ENCODE results near the gene PNLIPRP3.
"Not testable (repeated sequence)": the region's sequence is repeated elsewhere in the genome, so short reads cannot be mapped to it uniquely, and the experiment has no call there.

The PNLIPRP3 gene

DNA sequence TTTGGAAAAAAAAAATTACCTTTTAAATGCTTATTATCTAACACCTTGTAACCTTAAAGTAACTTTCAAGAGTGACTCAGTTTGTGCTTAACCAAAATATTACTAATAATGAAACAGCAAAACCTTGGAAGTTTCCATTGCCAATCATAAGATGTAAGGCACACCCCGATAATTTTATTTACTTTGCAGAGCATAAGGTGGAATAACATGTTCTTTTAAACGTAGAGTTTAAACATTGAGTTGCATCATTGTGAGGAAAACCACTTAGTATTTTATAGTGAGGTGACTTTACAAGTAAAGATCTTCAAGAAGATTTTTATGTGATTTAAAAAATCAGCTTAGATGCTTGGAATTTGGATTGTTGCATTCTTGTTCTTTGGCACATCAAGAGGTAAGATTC lies at the start of gene PNLIPRP3:
Gene PNLIPRP3 (plus strand): TSS at position 177 of the 400 bp plus-strand sequence. CDS start 166 bp downstream, at position 343.
- FAIRE-seq (no peak), DNase-seq (ENCODE audit: insufficient read length, low spot score) (no peak)

DNA sequence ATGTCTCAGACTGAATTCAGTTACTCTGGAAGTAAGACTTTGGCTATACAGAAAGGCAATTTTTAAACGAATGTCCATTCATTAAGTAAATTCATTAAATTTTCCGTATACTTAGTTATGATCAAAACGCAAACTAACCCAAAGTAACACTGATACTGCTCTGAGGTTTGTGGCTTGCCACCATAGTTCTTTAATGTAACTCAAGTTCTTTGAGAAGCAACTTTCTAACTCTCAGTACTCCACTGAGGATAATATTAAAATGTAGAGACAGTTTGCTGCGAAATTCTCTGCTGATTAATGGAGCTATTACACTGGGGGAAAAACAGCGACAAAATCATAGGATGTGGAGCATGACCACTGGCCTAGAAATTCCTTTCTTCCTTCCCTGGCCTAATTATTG lies 45.4 kb upstream of the PNLIPRP3 start:
- DNase-seq (ENCODE audit: insufficient read length, low spot score), result no peak
- no peak for FAIRE-seq

DNA sequence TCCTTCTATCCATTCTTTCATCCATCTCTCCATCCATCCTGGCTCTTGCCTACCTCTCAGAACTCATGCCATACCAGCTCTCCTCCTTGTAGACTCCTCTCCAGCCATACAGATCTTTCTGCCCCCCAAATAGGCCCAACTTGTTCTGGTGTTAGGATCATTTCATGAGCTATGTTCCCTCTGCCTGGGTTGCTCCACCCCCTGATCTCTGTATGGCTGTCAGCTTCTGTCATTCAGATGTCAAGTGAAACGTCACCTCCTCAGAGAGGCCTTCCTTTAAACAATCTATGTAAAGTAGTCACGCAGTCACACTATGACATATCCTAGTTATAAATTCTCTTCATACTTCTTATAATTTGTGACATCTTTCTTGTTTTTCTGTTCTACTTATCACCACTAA lies 42.3 kb upstream of the PNLIPRP3 start:
- no peak for DNase-seq (ENCODE audit: insufficient read length, low spot score)
- no peak for FAIRE-seq

DNA sequence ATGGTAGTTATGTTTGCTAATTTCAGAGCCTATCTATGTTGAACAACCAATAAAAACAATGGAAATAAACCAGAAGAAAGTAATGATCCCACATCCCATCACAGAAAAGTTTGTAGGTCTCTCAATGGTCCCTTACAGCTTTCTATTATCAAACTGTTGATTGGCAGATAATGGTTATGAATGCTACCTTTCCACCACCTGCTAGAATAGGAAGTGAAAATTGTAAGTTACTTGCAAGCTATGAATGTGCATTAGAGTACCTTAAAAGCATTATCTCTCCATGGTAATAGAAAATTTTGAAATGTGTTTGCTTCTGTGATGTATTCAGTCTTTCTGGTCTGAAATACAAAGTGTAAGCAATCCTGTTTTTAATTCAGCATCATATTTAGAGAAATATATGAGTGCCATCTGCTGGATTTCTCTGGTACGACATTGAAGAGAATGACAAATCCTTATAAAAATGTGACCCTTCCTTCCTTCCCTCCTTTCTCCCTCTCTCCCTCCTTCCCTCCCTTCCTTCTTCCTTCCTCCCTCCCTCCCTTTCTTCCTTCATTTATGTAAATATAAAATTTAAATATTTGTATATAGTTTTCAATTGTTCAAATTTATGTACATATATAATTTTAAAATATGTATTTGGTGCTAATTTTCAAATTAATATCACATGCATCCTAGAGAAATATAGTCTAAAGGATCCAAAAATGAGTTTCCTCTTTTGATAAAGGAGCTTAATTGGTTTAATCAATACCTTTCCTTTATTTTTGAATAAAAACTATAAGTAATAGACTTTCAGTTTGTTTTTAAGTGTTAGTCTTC lies 41.4 kb upstream of the PNLIPRP3 start:
- FAIRE-seq, result no peak

DNA sequence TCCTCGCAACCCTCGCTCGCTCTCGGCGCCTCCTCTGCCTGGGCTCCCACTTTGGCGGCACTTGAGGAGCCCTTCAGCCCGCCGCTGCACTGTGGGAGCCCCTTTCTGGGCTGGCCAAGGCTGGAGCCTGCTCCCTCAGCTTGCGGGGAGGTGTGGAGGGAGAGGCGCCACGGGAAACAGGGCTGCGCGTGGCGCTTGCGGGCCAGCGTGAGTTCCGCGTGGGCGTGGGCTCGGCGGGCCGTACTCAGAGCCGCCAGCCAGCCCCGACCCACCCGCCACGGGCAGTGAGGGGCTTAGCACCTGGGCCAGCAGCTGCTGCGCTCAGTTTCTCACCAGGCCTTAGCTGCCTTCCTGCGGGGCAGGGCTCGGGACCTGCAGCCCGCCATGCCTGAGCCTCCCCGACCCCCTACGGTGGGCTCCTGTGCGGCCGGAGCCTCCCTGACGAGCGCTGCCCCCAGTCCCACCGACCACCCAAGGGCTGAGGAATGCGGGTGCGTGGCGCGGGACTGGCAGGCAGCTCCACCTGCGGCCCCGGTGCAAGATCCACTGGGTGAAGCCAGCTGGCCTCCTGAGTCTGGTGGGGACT lies 34.3 kb upstream of the PNLIPRP3 start:
- not testable (repeated sequence) for FAIRE-seq; DNase-seq (ENCODE audit: insufficient read length, low spot score)

More for the DNA sequence above, 41.4 kb upstream of the PNLIPRP3 start:
- DNase-seq (ENCODE audit: insufficient read length, low spot score), result no peak

DNA sequence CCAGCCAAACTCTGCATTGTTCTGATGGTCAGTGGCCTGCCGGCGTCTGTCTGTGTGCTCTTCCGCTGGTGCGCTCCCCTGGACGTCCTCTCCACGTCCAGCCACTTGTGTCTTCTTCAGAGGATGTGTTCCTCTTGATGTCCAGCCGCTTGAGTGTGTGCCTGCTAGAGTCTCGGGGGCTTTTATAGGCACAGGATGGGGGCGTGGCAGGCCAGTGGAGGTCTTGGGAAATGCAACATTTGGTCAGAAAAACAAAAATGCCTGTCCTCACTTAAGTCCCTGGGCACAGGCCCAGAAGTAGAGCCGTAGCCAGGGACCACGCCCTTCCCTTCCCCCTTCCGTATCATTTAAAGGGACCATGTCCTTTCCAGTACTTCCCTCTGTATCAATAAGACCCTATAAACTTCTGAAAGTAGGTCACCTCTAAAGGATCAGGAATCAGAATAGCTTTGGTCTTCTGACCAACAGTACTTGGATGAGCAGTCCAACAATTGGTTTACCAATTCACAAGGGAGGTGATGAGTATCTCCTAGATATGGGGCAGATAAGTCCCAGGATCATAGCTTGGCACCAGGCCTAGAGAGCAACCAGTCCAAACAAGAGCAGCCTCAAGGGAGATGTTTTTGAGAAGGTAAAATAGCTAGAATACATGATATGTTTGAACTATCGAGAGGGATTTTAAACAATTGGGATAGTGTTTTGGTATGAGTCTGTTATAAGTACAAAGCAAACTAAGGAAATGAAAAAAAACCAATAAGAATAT lies 32.2 kb upstream of the PNLIPRP3 start:
- DNase-seq (ENCODE audit: insufficient read length, low spot score) (no peak), FAIRE-seq (no peak)

DNA sequence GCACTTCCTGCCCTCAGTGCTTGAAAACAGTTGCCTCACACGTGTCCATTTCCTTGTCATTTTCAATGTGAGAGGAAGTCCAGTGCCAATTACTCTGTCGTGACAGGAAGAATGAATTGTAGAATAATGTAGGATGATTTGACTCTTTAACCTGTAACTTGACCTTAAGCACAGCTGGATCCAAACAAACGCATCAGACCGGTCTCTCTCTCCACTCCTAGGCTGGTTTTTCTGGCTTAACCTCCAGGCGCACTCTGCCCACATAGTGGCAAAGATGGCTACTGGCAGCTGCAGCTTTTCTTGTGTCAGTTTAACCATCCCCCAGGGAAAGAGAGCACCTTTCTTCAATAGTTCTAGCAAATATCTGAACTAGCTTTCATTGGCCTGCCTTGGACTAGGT lies 29.4 kb upstream of the PNLIPRP3 start:
- FAIRE-seq, result no peak

DNA sequence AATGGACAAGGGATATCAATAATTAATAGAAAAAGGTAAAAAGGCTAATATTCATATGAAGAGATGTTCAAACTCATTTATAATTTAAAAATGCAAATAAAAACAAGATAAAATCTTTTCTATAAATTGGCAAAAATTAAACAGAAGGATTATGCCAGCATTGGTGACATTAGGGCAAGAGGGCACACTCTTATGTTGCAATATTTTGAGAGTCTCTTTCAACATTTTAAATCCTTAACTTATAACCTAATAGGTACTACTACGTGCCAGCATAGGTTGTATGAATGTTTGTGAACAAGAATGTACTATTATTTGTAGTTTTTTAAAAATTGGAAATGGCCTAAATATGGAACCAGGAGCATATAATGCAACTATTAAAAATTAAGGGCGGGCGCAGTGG lies 24.8 kb upstream of the PNLIPRP3 start:
- DNase-seq (ENCODE audit: insufficient read length, low spot score) (no peak), FAIRE-seq (no peak)

More for the DNA sequence above, 29.4 kb upstream of the PNLIPRP3 start:
- DNase-seq (ENCODE audit: insufficient read length, low spot score), result no peak

DNA sequence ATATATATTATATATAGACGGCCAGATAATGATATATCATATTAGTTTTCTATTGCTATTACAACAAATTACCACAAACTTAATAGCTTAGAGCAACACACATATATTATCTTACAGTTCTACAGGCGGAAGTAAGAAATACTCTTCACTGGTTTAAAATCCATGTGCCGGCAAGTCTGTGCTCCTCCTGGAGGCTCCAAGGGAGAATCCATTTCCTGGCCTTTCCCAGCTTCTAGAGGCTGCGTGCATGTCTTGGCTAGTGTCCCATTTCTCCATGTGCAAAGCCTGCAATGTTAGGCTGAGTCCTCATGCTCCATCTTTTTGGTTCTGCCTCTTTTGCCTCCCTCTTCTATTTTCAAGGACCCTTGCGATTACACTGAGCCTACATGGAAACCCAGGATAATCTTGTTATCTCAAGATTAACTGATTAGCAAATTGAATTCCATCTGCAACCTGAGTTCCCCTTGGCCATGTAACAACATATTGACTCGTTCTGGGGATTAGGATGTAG lies 23.9 kb upstream of the PNLIPRP3 start:
- no peak for FAIRE-seq
- no peak for DNase-seq (ENCODE audit: insufficient read length, low spot score)

DNA sequence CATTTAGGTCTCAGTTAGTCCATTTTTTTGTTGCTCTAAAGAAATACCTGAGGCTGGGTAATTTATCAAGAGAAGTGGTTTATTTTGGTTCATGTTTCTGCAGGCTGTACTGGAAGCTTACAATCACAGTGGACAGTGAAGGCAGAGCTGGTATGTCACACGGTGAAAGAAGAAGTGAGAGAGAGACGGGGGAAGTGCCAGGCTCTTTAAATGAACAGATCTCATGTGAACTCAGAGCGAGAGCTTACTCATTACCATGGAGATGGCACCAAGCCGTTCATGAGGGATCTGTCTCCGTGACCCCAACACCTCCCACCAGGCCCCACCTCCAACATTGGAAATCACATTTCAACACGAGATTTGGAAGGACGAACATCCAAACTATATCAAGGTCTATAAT lies 18.9 kb upstream of the PNLIPRP3 start:
- FAIRE-seq (no peak), DNase-seq (ENCODE audit: insufficient read length, low spot score) (no peak)

DNA sequence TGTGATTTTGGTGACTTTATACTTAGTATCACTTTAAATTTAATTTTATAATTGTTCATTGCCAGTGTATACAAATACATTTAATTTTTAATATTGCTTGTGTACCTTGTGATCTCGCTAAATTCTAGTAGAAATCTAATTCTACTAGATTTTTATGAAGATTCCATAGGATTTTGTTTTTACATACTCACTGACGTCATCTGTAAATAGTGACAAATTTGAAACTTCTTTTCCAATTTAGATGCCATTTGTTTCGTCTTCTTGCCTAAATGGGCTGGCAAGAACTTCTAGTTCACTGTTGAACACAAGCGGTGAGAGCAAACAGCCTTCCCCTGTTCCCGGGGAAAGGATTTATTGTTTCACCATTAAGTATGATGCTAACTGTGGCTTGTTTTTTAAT lies 17.3 kb upstream of the PNLIPRP3 start:
- no peak for FAIRE-seq
- DNase-seq (ENCODE audit: insufficient read length, low spot score), result no peak

DNA sequence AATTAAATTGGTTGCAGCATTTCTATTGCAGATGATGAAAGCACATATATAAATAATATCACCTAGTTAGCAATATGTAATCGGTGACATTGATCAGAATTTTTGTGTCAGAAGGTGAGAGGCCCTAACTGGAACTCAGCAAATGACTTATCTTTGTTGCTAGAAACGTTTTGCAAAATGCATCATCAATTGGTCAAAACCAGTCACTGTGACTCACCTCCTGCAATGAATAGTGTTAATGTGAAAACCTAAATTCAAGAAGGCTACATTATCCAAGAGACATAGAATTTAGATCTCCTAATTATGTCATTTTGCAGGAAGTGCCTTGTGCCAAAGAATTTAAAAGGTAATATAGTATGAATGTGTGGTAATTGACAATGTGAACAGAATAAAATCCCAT lies 9.8 kb upstream of the PNLIPRP3 start:
- no peak for DNase-seq (ENCODE audit: insufficient read length, low spot score)
- FAIRE-seq, result no peak

DNA sequence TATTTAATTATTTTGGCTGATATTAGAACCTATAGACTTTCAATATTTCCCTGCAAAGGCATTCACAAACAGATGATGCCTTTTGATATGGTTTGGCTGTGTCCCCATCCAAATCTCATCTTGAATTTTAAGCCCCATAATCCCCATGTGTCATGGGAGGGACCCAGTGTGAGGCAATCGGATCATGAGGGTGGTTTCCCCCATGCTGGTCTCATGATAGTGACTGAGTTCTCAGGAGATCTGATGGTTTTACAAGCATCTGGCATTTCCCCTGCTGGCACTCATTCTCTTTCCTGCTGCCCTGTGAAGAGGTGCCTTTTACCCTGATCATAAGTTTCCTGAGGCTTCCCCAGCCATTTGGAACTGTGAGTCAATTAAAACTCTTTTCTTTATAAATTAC lies 9.3 kb upstream of the PNLIPRP3 start:
- no peak for FAIRE-seq

DNA sequence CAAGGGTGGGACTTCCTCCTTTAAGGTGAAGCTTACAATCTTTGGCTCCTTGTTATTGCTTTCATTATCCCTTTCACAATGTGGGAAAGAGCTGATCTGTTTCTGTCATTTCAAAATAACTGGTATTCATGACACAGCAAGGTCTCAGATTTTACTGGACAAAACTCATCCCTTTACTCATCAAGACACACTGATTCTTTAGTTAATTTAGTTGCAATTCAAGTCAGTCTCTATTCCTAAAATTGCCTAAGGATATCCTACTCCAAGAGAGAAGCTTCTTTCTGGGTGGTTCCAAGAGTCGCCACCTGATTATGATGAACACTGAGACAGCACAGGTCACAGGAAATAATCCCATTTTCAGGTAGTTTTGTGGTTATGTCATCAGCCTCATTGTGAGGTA lies 5.8 kb upstream of the PNLIPRP3 start:
- no peak for DNase-seq (ENCODE audit: insufficient read length, low spot score)
- no peak for FAIRE-seq

More for the DNA sequence above, 9.3 kb upstream of the PNLIPRP3 start:
- DNase-seq (ENCODE audit: insufficient read length, low spot score), result no peak

DNA sequence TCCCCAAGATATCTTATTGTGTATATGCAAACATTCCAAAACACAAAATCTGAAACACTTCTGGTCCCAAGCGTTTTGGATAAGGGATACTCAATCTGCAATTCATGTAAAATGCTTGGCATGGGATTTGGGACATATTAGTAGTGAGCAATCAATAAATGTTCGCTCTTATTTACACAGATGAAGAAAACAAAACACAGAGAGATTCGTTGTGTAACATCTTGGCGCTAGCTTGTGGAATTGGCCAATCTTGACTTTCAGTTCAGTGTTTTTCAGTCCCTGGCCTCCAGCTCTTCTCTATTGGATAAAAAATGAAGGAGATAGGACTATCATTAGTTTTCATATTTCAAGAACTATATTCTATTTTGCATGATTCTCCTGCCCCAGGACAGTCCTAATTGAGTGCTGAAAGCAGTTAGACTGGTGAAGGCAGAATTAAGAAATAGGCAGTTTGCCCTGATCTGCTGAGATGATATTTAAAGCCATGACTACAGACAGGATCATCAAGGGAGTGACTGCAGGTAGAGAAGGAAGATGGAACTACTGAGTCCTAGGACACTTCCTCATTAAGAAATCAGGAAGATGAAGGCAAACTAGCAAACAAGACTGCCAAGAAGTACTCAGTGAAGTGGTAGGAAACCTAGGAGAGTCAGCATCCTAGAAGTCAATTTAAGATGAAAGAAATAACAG lies 1.8 kb downstream of the PNLIPRP3 start:
- no peak for FAIRE-seq
- DNase-seq (ENCODE audit: insufficient read length, low spot score), result no peak

DNA sequence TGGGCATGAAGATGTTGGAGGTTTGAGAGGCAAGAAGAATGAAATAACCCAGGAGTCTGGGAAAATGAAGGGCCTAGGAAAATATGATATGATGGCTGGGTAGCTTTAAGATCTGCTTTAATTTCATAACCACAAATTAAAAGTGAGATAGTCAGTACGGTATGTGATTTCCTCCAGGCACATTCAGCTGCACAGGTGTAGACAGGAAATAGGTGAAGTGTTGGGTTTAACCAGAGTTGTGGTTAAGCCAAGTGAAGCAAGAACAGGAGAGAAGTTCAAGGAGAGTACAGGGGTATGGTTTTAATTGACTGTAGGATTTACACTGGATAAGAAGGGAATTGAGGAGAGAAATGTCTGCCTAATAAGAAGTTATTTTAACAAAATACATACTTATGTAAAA lies 2.6 kb downstream of the PNLIPRP3 start:
- no peak for FAIRE-seq
- no peak for DNase-seq (ENCODE audit: insufficient read length, low spot score)

DNA sequence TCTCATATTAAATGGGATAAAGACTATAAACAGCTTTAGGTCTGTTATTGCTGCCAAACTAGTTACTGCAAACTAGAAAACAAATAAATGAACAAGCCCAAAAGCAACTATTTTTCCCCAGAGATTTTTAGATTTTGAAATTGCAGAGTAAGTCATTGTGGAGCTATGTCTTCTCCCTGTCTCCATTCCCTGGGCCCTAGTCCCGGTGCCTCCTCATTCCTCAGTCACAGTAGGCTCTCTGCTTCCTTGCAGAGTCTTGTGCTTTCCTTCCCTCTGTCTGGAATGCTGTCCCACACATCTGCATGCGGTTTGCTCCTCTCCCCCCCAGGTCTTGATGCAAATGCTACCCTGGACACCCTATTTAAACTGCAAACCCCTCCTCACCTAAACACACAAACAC lies 4.0 kb downstream of the PNLIPRP3 start:
- FAIRE-seq, result no peak
- no peak for DNase-seq (ENCODE audit: insufficient read length, low spot score)

DNA sequence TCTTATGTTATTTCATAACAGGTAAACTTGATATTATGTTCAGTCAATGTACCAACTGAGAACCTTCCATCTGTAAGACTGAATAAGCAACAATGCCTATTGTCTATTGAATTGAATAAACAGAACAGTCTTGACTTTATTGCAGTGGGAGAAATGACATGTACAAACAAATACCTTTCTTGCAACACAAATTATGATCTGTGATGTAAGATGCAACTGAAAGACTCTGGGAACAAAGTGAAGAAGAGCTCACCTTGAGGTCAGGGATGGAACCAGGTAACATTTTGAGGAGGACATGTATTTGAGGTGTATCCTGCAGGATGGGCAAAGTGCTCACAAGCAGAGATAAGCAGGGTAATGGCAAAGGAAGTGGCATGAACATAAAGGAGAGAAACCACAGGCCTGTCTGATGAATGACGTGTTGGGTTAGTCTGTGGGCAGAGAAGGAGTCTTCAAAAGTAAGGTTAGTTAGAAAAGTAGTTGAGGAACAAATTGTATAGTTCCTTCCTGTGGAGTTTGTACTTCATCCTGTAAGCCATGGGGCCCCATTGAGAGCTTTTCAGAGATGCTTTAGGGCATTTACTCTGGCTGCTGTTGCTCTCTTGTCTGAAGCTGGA lies 9.5 kb downstream of the PNLIPRP3 start:
- FAIRE-seq, result no peak
- DNase-seq (ENCODE audit: insufficient read length, low spot score), result no peak

DNA sequence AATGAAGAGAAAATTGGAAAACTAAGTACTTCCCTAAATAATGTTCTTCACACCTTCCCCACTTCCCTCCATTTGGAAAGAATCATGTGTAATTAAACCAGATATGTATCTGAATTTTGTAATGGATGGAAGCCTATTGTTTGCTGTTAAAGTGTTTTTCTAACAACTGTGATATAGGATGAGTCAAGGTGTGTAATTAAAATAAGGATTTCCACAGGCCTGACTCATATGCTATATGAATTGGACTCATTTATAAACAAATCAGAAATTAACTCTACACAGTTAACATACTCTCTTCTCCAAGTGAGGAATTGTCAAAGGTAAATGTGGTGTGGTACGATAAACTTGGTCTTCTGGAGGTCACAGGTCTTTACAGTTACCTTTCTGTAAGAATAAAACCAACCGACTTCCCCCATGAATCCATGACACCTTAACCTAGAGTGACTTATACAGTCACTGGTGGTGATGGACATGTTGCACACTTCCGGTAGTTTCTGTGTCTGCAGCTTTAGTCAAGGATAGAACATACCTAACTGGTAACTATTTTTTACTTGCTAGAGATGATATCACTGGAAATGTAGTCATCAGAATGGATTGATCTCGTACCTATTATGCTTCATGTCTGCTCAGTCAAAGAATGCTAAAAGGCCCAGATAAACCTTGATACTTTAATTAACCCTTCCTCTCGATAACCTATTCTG lies 12.8 kb downstream of the PNLIPRP3 start:
- no peak for FAIRE-seq
- no peak for DNase-seq (ENCODE audit: insufficient read length, low spot score)

Measured in HTR-8/SVneo (cell line).